HepG2 (cell line): ENCODE data around the gene POLG2. TPM values are rescaled to one million over a fixed set of nuclear protein-coding genes. Genes with fewer than 3 reads are reported as not detected.

Source experiments
- ARID2 ChIP-seq: sonication (generic); formaldehyde crosslinking; IDR thresholded peaks from 2 replicates; pipeline ENCODE4 v1.8.1; 2022; ENCODE audit warnings: mild to moderate bottlenecking, missing genetic modification reagents, borderline replicate concordance
- CBX1 ChIP-seq: IDR thresholded peaks from one replicate; pipeline ENCODE4 v1.6.1; 2016; ENCODE audit warnings: antibody characterized with exemption, low read depth
- ELF3 ChIP-seq: IDR thresholded peaks from 2 replicates; pipeline ENCODE4 v1.6.1; 2016; ENCODE audit warnings: missing genetic modification reagents, missing compliant biosample characterization
- FOSL2 ChIP-seq: sonication (generic); formaldehyde crosslinking; IDR thresholded peaks from 2 replicates; pipeline ENCODE4 v1.4.0; 2020; ENCODE audit warnings: missing genetic modification reagents
- HDAC6 ChIP-seq: fragments of 200-600 bp; sonication (generic); IDR thresholded peaks from 2 replicates; pipeline ENCODE4 v1.7.0; 2017; ENCODE audit warnings: mild to moderate bottlenecking, antibody characterized with exemption, low read length, low read depth
- HNF4G ChIP-seq, 2 experiments: sonication (generic) in 1 of 2; formaldehyde crosslinking in 1 of 2; IDR thresholded peaks; 2 replicates each; pipeline versions ENCODE4 v1.4.0 to v1.6.1; 2011 to 2020; ENCODE audit warnings: borderline replicate concordance in 2 of 2, low read depth in 2 of 2, mild to moderate bottlenecking in 2 of 2, low read length in 1 of 2, missing genetic modification reagents in 1 of 2, moderate library complexity in 1 of 2
- HOXA5 ChIP-seq: sonication (generic); formaldehyde crosslinking; IDR thresholded peaks from 2 replicates; pipeline ENCODE4 v1.4.0; 2020; ENCODE audit warnings: missing genetic modification reagents
- ISL2 ChIP-seq: sonication (generic); formaldehyde crosslinking; IDR thresholded peaks from 2 replicates; pipeline ENCODE4 v1.5.0; 2020; ENCODE audit warnings: missing genetic modification reagents
- KIAA2018 ChIP-seq: sonication (generic); formaldehyde crosslinking; IDR thresholded peaks from 2 replicates; pipeline ENCODE4 v1.5.0; 2020; ENCODE audit warnings: mild to moderate bottlenecking, missing genetic modification reagents, borderline replicate concordance
- LCORL ChIP-seq, 2 experiments: fragments of 450-650 bp in 1 of 2; sonication (generic) in 1 of 2; formaldehyde crosslinking in 1 of 2; IDR thresholded peaks; 2 replicates each; pipeline versions ENCODE4 v1.5.0 to v1.6.1; 2017 to 2020; ENCODE audit warnings: antibody characterized with exemption in 1 of 2, missing genetic modification reagents in 1 of 2
- MAZ ChIP-seq, 2 experiments: sonication (generic) in 1 of 2; formaldehyde crosslinking in 1 of 2; IDR thresholded peaks; 2 replicates each; pipeline versions ENCODE4 v1.5.0 to v1.6.1; 2012 to 2020; ENCODE audit warnings: low read depth in 2 of 2, mild to moderate bottlenecking in 2 of 2, borderline replicate concordance in 1 of 2, improper control_type of control experiment in 1 of 2, low read length in 1 of 2, missing genetic modification reagents in 1 of 2, moderate library complexity in 1 of 2
- NFKB2 ChIP-seq: sonication (generic); formaldehyde crosslinking; IDR thresholded peaks from 2 replicates; pipeline ENCODE4 v1.4.0; 2020; ENCODE audit warnings: missing genetic modification reagents, borderline replicate concordance
- TRIM24 ChIP-seq: sonication (generic); formaldehyde crosslinking; IDR thresholded peaks from 2 replicates; pipeline ENCODE4 v1.8.0; 2022; ENCODE audit warnings: mild to moderate bottlenecking, missing genetic modification reagents
- ZNF484 ChIP-seq: sonication (generic); formaldehyde crosslinking; IDR thresholded peaks from 2 replicates; pipeline ENCODE4 v1.5.1; 2020; ENCODE audit warnings: mild to moderate bottlenecking, low read depth, missing genetic modification reagents, borderline replicate concordance
- ZNF629 ChIP-seq: sonication (generic); formaldehyde crosslinking; conservative IDR thresholded peaks from 2 replicates; pipeline ENCODE4 v1.5.0; 2020; ENCODE audit warnings: missing genetic modification reagents
- ZNF775 ChIP-seq: sonication (generic); formaldehyde crosslinking; IDR thresholded peaks from 2 replicates; pipeline ENCODE4 v1.4.0; 2020; ENCODE audit warnings: missing genetic modification reagents, mild to moderate bottlenecking, moderate library complexity, borderline replicate concordance
- ZNF777 ChIP-seq: sonication (generic); formaldehyde crosslinking; IDR thresholded peaks from 2 replicates; pipeline ENCODE4 v1.4.0; 2020; ENCODE audit warnings: missing genetic modification reagents
- polyA plus RNA-seq, 8 experiments: library from polyadenylated mRNA; depleted of rRNA in 3 of 8; stranded (reverse) in 7 of 8; unstranded in 1 of 8; fragments of >200 nt; fragmentation: Illumina TruSeq in 4 of 8; extraction: Trizol in 4 of 8; gene quantifications; 2 replicates each; pipeline versions ENCODE4 v1.2.1 to v1.2.3, GENCODE V29; 2011 to 2016; ENCODE audit warnings: low read depth in 4 of 8, missing spikeins in 1 of 8, mixed read lengths in 1 of 8; ENCODE audit not compliant: insufficient read depth in 1 of 8
- total RNA-seq, 5 experiments: library from RNA; depleted of rRNA; stranded (reverse); fragments of >200 nt; fragmentation: Illumina TruSeq; extraction: Trizol; gene quantifications; 2 replicates each; pipeline ENCODE4 v1.2.3, GENCODE V29; 2016; ENCODE audit warnings: low read depth in 1 of 5
- TF ChIP-seq, protein P1 (sequence below): fragments of 450-650 bp; IDR thresholded peaks from 2 replicates; pipeline ENCODE4 v1.6.1; 2016

POLG2 gene
- total and polyA plus RNA-seq, 2 of the 13 experiments (the other 11 are each of a cell fraction or from before 2014, with no cell fraction given): 21.1 to 25.5 TPM

- TF ChIP-seq MAZ (IDR thresholded peaks at IDR 0.05; ENCODE audit: borderline replicate concordance, low read depth, low read length) (no peak; the same call in 1 of the 2 replicates), MAZ (CRISPR knock-in tag; IDR thresholded peaks at IDR 0.05; ENCODE audit: low read depth) (peak; percentile 43; the same call in 1 of the 2 replicates), FOSL2 (CRISPR knock-in tag) (peak; percentile 55), ZNF775 (CRISPR knock-in tag) (no peak), ISL2 (CRISPR knock-in tag) (peak; percentile 30), CBX1 (peak; percentile 66), HNF4G (IDR thresholded peaks at IDR 0.05; ENCODE audit: borderline replicate concordance, low read depth, low read length) (no peak; the same call in 1 of the 2 replicates), HNF4G (CRISPR knock-in tag; IDR thresholded peaks at IDR 0.05; ENCODE audit: borderline replicate concordance, low read depth) (peak; percentile 46), ELF3 (CRISPR knock-in tag) (peak; percentile 51), ZNF777 (CRISPR knock-in tag) (peak; percentile 79), HOXA5 (CRISPR knock-in tag) (0 out of 2 replicates have a peak, but pooled peaks have one; percentile 74), LCORL (IDR thresholded peaks at IDR 0.05) (no peak), LCORL (CRISPR knock-in tag; IDR thresholded peaks at IDR 0.05) (peak; percentile 49; the same call in 1 of the 2 replicates), TRIM24 (CRISPR knock-in tag) (no peak), ZNF629 (CRISPR knock-in tag) (peak; percentile 35; the same call in 1 of the 2 replicates), HDAC6 (no peak), ZNF484 (no peak), ARID2 (CRISPR knock-in tag) (0 out of 2 replicates have a peak, but pooled peaks have one; percentile 46), KIAA2018 (CRISPR knock-in tag) (0 out of 2 replicates have a peak, but pooled peaks have one; percentile 26), NFKB2 (CRISPR knock-in tag) (peak; percentile 95)
- TF ChIP-seq, protein P1, sequence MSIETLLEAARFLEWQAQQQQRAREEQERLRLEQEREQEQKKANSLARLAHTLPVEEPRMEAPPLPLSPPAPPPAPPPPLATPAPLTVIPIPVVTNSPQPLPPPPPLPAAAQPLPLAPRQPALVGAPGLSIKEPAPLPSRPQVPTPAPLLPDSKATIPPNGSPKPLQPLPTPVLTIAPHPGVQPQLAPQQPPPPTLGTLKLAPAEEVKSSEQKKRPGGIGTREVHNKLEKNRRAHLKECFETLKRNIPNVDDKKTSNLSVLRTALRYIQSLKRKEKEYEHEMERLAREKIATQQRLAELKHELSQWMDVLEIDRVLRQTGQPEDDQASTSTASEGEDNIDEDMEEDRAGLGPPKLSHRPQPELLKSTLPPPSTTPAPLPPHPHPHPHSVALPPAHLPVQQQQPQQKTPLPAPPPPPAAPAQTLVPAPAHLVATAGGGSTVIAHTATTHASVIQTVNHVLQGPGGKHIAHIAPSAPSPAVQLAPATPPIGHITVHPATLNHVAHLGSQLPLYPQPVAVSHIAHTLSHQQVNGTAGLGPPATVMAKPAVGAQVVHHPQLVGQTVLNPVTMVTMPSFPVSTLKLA: peak; percentile 63
These were observed 9.9 kb upstream of the POLG2 start, which contains the start of gene CEP95 (continued) for GRCh38 chr17:64506576-64507412.
